GM04503 (cell line): ENCODE measurements around the gene TMCO1.
"Not testable (repeated sequence)": the region's sequence is repeated elsewhere in the genome, so short reads cannot be mapped to it uniquely, and the experiment has no call there.

Experiments
- DNase-seq: peaks from one replicate; pipeline ENCODE4 v3.0.0-alpha.2; 2012; ENCODE audit warnings: low read depth

The TMCO1 gene

GRCh38 chr1:165747632-165748447 lies 20.8 kb downstream of the TMCO1 start:
- no peak for DNase-seq

- DNase-seq = not testable (repeated sequence)
These were observed 23.8 kb downstream of the TMCO1 start for GRCh38 chr1:165744913-165745312.

- DNase-seq = no peak
These were observed 26.5 kb downstream of the TMCO1 start for GRCh38 chr1:165742194-165742593.

GRCh38 chr1:165738794-165739193 lies 29.9 kb downstream of the TMCO1 start:
- DNase-seq = no peak

- no peak for DNase-seq
These were observed 31.5 kb downstream of the TMCO1 start for GRCh38 chr1:165737196-165737595.

- no peak for DNase-seq
These were observed 33.8 kb downstream of the TMCO1 start for GRCh38 chr1:165734906-165735305.

- no peak for DNase-seq
These were observed 41.8 kb downstream of the TMCO1 start for GRCh38 chr1:165726841-165727240.

- no peak for DNase-seq
These were observed 42.5 kb downstream of the TMCO1 start for GRCh38 chr1:165726169-165726568.

GRCh38 chr1:165717918-165718515 lies 50.7 kb downstream of the TMCO1 start:
- DNase-seq = no peak

- DNase-seq = not testable (repeated sequence)
These were observed 52.2 kb downstream of the TMCO1 start for GRCh38 chr1:165716265-165717051.

- no peak for DNase-seq
These were observed 55.9 kb downstream of the TMCO1 start for GRCh38 chr1:165712764-165713163.

GRCh38 chr1:165707984-165708706 lies 60.5 kb downstream of the TMCO1 start:
- DNase-seq = no peak

- no peak for DNase-seq
These were observed 65.0 kb downstream of the TMCO1 start for GRCh38 chr1:165703648-165704047.

- not testable (repeated sequence) for DNase-seq
These were observed 66.7 kb downstream of the TMCO1 start for GRCh38 chr1:165701922-165702321.

GRCh38 chr1:165699577-165699976 lies 69.1 kb downstream of the TMCO1 start:
- no peak for DNase-seq

GRCh38 chr1:165698761-165699052 lies 70.0 kb downstream of the TMCO1 start:
- DNase-seq = no peak

- peak; percentile 50 for DNase-seq
These were observed 70.5 kb downstream of the TMCO1 start, which contains the start of gene ALDH9A1 for GRCh38 chr1:165697881-165698760. Gene ALDH9A1, minus strand, starts transcription at chr1:165698562. Its CDS starts 4 bp downstream, at chr1:165698558.

GRCh38 chr1:165697491-165697880 lies 71.2 kb downstream of the TMCO1 start:
- no peak for DNase-seq

GRCh38 chr1:165696625-165697100 lies 72.0 kb downstream of the TMCO1 start:
- peak; percentile 97 for DNase-seq

GRCh38 chr1:165695031-165695430 lies 73.6 kb downstream of the TMCO1 start:
- DNase-seq = no peak

- no peak for DNase-seq
These were observed 80.6 kb downstream of the TMCO1 start for GRCh38 chr1:165688046-165688445.
